Osteoblast (primary cell): ENCODE results near the gene ACOX3. TPM values are rescaled to one million over a fixed set of nuclear protein-coding genes. Genes with fewer than 3 reads are reported as not detected.

Experiments used
- DNase-seq: peaks from one replicate; pipeline ENCODE4 v3.0.0; 2011; ENCODE audit warnings: low spot score, mixed read lengths; ENCODE audit not compliant: insufficient read length; ENCODE audit errors: missing footprints
- H2AFZ ChIP-seq: 2 replicates; pipeline ENCODE4 v1.6.0; 2011; ENCODE audit warnings: mild to moderate bottlenecking, low read length
- H3K27ac ChIP-seq: 2 replicates; pipeline ENCODE4 v1.5.1; 2011; ENCODE audit warnings: mild to moderate bottlenecking, low read depth, low read length, moderate library complexity
- H3K27me3 ChIP-seq: 2 replicates; pipeline ENCODE4 v1.6.0; 2012; ENCODE audit warnings: mild to moderate bottlenecking, control low read depth, inconsistent platforms, low read length, moderate library complexity; ENCODE audit not compliant: insufficient read depth
- H3K36me3 ChIP-seq: 2 replicates; pipeline ENCODE4 v1.5.1; 2011; ENCODE audit warnings: mild to moderate bottlenecking, low read length, control low read depth, moderate library complexity; ENCODE audit not compliant: insufficient read depth
- H3K4me1 ChIP-seq: 2 replicates; pipeline ENCODE4 v1.5.1; 2011; ENCODE audit warnings: mild to moderate bottlenecking, low read length, control low read depth, moderate library complexity; ENCODE audit not compliant: insufficient read depth
- H3K4me2 ChIP-seq: 2 replicates; pipeline ENCODE4 v1.6.0; 2011; ENCODE audit warnings: mild to moderate bottlenecking, low read length; ENCODE audit not compliant: insufficient read depth
- H3K4me3 ChIP-seq: fragments of 200-600 bp; sonication (generic); 3 replicates; pipeline ENCODE4 v1.5.1; 2012; ENCODE audit warnings: mild to moderate bottlenecking, low read length, inconsistent platforms; ENCODE audit not compliant: insufficient read depth
- H3K79me2 ChIP-seq: 2 replicates; pipeline ENCODE4 v1.6.0; 2012; ENCODE audit warnings: mild to moderate bottlenecking, low read length, control low read depth, inconsistent platforms; ENCODE audit not compliant: insufficient read depth
- H3K9me3 ChIP-seq: 2 replicates; pipeline ENCODE4 v1.5.1; 2011; ENCODE audit warnings: low read depth, low read length, control low read depth
- H4K20me1 ChIP-seq: 2 replicates; pipeline ENCODE4 v1.6.0; 2012; ENCODE audit warnings: mild to moderate bottlenecking, low read length, control low read depth; ENCODE audit not compliant: insufficient read depth
- CTCF ChIP-seq: IDR thresholded peaks from 2 replicates; pipeline ENCODE4 v1.5.1; 2011; ENCODE audit warnings: mild to moderate bottlenecking, low read depth, low read length, moderate library complexity; ENCODE audit errors: extremely low read depth
- total RNA-seq: library from RNA; depleted of rRNA; stranded (reverse); fragments of >200 nt; gene quantifications from 2 replicates; pipeline ENCODE4 v1.2.3, GENCODE V29; 2012

The ACOX3 gene
- total RNA-seq, 1 donor = 24.2 TPM

GRCh38 chr4:8451440-8452182, 11.1 kb upstream of the ACOX3 start:
- no peak for DNase-seq
- no peaks in the 10 kb centered on the region for H3K27me3 ChIP-seq

GRCh38 chr4:8446122-8446521, 5.6 kb upstream of the ACOX3 start:
- no peak overlapping the region for H2AFZ ChIP-seq
- no peaks in the 10 kb centered on the region for H3K27me3 ChIP-seq
- H3K4me3 ChIP-seq = no peak overlapping the region
- peaks cover 64% of the 10 kb centered on the region for H3K79me2 ChIP-seq
- DNase-seq = no peak
- peaks cover 37% of the 10 kb centered on the region for H4K20me1 ChIP-seq
- H3K36me3 ChIP-seq = peaks cover 22% of the 10 kb centered on the region
- peaks cover 17% of the 10 kb centered on the region for H3K4me1 ChIP-seq
- H3K4me2 ChIP-seq = no peak overlapping the region
- H3K9me3 ChIP-seq = no peaks in the 10 kb centered on the region
- TF ChIP-seq CTCF = no peak
- no peak overlapping the region for H3K27ac ChIP-seq

More at GRCh38 chr4:8451440-8452182, 11.1 kb upstream of the ACOX3 start:
- Histone ChIP-seq H3K9me3 (no peaks in the 10 kb centered on the region), H3K4me2 (no peak overlapping the region), H3K27ac (no peak overlapping the region), H3K79me2 (peaks cover 11% of the 10 kb centered on the region), H3K4me3 (no peak overlapping the region), H3K4me1 (no peaks in the 10 kb centered on the region), H3K36me3 (peaks cover 67% of the 10 kb centered on the region), H2AFZ (no peak overlapping the region), H4K20me1 (peaks cover 16% of the 10 kb centered on the region)
- TF ChIP-seq CTCF = no peak

GRCh38 chr4:8443801-8444200, 3.3 kb upstream of the ACOX3 start:
- no peak overlapping the region for H3K4me2 ChIP-seq
- no peak for TF ChIP-seq CTCF
- H3K4me3 ChIP-seq = no peak overlapping the region
- H2AFZ ChIP-seq = no peak overlapping the region
- no peaks in the 10 kb centered on the region for H3K9me3 ChIP-seq
- DNase-seq = no peak
- H4K20me1 ChIP-seq = peaks cover 36% of the 10 kb centered on the region
- peaks cover 30% of the 10 kb centered on the region for H3K4me1 ChIP-seq
- H3K79me2 ChIP-seq = peaks cover 81% of the 10 kb centered on the region
- H3K36me3 ChIP-seq = peaks cover 18% of the 10 kb centered on the region
- H3K27ac ChIP-seq = no peak overlapping the region
- H3K27me3 ChIP-seq = no peaks in the 10 kb centered on the region

GRCh38 chr4:8442596-8443358, 2.3 kb upstream of the ACOX3 start:
- H3K27me3 ChIP-seq = no peaks in the 10 kb centered on the region

More at GRCh38 chr4:8442596-8443358, 2.3 kb upstream of the ACOX3 start:
- H3K9me3 ChIP-seq = no peaks in the 10 kb centered on the region
- DNase-seq = no peak
- peaks cover 14% of the 10 kb centered on the region for H3K36me3 ChIP-seq
- no peak overlapping the region for H3K4me3 ChIP-seq
- H3K4me1 ChIP-seq = peaks cover 30% of the 10 kb centered on the region
- peak overlapping the region; percentile 97 for H3K4me2 ChIP-seq
- H3K27ac ChIP-seq = no peak overlapping the region
- H3K79me2 ChIP-seq = peaks cover 79% of the 10 kb centered on the region
- peaks cover 30% of the 10 kb centered on the region for H4K20me1 ChIP-seq
- H2AFZ ChIP-seq = no peak overlapping the region
- TF ChIP-seq CTCF = no peak
